ENCODE results near the gene CCBE1. TPM values are rescaled to one million over a fixed set of nuclear protein-coding genes. Genes with fewer than 3 reads are reported as not detected.

CCBE1 gene
- total RNA-seq, 4 donors from 2014 or later: 1.3 to 30.2 (median 8.0) TPM

DNA sequence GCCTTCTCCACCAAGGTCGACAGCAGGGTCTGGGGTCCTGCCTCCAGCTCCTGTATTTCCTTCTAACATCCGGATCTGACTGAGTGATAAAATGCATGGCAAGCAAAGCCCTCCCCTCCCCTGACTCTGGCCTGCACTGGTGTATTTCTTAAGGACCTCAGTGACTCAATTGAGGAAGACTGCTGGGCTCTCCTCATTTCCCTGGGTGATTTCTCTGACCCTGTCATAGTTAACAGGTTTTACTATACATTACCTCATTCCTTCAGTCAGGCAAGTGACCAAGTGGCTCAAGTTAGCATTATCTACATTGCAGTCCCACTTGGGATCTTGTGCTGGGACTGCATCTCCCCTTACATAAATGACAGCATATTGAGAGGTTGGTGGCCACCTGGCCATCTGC lies 38.8 kb upstream of the CCBE1 start:
- DNase-seq (ENCODE audit: low spot score): no peak
- no peak for ATAC-seq (ENCODE audit: low FRiP score)
- no peak for TF ChIP-seq CTCF (IDR thresholded peaks at IDR 0.05)

DNA sequence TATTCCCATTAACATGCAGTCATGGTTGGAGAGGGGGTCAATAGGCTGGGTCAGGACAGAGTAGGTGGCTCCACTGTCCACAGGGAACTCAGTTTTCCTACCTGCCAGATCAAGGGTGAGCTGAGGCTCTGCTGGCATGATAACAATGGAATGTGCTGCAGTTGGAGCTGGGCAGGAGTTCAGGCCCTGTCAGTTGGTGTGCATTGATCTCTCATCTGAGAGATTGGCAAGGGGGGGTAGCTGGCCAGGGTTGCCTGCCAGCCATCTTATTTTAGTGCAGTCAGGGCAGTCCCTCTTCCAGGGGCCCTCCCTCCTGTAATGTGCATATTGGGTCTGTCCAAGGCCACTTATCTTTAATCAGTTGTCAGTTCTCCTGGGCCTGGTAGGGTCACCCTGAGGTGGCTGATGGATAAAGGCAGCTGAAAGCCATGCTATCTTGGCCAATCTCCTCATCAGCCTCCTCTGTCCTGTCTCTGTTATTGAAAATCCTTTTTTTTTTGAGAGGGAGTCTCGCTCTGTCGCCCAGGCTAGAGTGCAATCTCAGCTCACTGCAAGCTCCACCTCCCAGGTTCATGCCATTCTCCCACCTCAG lies 38.1 kb upstream of the CCBE1 start:
- ATAC-seq (ENCODE audit: low FRiP score) (no peak), DNase-seq (ENCODE audit: low spot score) (no peak)
- no peak for TF ChIP-seq CTCF (IDR thresholded peaks at IDR 0.05)

- ATAC-seq (ENCODE audit: low FRiP score) (no peak), DNase-seq (ENCODE audit: low spot score) (no peak)
- TF ChIP-seq CTCF (IDR thresholded peaks at IDR 0.05): no peak
These were observed 36.2 kb upstream of the CCBE1 start for GRCh38 chr18:59733421-59733820.

DNA sequence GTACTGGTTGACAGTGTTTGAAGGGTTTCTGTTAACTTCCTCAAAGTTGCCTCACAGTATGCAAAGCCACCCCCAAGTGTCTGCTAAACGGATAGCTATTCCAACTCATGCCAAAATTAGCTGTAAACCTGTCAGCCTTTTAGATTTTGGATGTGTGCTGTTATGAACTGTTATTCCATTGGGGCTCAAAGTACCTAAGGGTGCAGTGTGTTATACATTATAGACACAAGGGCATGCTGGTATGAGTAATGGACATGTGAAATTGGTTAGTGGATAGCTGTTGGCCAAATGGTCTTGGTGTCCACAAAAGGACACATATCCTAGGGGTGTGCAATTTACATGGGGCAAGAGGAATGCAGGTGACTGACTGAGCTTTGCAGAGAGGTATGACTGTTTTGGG lies 33.7 kb upstream of the CCBE1 start:
- DNase-seq (ENCODE audit: low spot score) (no peak), ATAC-seq (ENCODE audit: low FRiP score) (no peak)
- TF ChIP-seq CTCF (IDR thresholded peaks at IDR 0.05): no peak

DNA sequence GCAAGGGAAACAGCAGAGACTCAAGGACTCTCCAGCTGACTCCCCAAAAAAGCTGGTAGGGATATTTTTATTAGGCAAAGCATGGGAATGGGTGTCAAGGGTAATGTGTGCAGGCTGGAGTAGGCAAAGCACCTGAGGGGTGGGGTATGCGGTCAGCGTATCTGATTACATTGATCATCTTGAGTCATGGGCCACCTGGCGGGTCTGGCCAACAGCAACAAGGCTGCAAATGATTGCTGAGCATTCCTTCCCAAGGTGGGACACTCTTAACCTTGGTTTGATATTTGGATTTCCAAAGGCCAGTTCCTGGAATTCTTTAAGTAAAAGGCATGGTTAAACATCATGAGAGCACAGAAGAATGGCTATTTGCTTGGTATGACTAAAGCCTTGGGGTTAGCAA lies 32.6 kb upstream of the CCBE1 start:
- no peak for ATAC-seq (ENCODE audit: low FRiP score)
- no peak for TF ChIP-seq CTCF (IDR thresholded peaks at IDR 0.05)
- DNase-seq (ENCODE audit: low spot score): no peak

- DNase-seq (ENCODE audit: low spot score) (no peak), ATAC-seq (ENCODE audit: low FRiP score) (no peak)
- no peak for TF ChIP-seq CTCF (IDR thresholded peaks at IDR 0.05)
These were observed 31.6 kb upstream of the CCBE1 start for GRCh38 chr18:59728816-59729215.

DNA sequence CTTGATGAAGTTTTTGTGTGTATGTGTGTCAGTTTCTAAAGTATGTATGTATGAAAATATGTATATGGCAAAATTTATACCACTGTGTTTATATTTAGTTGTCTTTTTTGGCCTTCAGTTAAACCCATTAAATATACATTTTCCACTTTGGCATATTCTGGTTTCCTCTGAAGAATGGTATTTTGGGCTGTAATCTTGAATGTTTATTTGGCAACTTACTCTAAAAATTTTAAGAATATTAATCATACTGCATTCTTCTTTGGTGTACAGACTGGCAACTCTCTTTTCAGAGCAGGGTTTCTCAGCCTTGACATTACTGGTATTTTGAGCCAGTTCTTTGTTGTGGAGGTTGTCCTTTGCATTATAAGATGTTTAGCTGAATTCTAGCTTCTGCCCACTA lies 27.9 kb upstream of the CCBE1 start:
- TF ChIP-seq CTCF (IDR thresholded peaks at IDR 0.05): no peak
- DNase-seq (ENCODE audit: low spot score) (no peak), ATAC-seq (ENCODE audit: low FRiP score) (no peak)

All from omental fat pad (tissue), 4 donors.